DMS153 treated with DMSO at 0.1 percent for 48 hours (cell line): ENCODE results near the gene CSTF2.
A peak's percentile ranks its signal among the peaks of the same experiment; 100 is the strongest.
"Not testable (repeated sequence)": the region's sequence is repeated elsewhere in the genome, so short reads cannot be mapped to it uniquely, and the experiment has no call there.

Experiments used
- DNase-seq: peaks from one replicate; lab custom pipeline; 2025; ENCODE audit not compliant: unreplicated experiment; lab: John Stamatoyannopoulos, UW

CSTF2 gene, protein sequence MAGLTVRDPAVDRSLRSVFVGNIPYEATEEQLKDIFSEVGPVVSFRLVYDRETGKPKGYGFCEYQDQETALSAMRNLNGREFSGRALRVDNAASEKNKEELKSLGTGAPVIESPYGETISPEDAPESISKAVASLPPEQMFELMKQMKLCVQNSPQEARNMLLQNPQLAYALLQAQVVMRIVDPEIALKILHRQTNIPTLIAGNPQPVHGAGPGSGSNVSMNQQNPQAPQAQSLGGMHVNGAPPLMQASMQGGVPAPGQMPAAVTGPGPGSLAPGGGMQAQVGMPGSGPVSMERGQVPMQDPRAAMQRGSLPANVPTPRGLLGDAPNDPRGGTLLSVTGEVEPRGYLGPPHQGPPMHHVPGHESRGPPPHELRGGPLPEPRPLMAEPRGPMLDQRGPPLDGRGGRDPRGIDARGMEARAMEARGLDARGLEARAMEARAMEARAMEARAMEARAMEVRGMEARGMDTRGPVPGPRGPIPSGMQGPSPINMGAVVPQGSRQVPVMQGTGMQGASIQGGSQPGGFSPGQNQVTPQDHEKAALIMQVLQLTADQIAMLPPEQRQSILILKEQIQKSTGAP

DNA sequence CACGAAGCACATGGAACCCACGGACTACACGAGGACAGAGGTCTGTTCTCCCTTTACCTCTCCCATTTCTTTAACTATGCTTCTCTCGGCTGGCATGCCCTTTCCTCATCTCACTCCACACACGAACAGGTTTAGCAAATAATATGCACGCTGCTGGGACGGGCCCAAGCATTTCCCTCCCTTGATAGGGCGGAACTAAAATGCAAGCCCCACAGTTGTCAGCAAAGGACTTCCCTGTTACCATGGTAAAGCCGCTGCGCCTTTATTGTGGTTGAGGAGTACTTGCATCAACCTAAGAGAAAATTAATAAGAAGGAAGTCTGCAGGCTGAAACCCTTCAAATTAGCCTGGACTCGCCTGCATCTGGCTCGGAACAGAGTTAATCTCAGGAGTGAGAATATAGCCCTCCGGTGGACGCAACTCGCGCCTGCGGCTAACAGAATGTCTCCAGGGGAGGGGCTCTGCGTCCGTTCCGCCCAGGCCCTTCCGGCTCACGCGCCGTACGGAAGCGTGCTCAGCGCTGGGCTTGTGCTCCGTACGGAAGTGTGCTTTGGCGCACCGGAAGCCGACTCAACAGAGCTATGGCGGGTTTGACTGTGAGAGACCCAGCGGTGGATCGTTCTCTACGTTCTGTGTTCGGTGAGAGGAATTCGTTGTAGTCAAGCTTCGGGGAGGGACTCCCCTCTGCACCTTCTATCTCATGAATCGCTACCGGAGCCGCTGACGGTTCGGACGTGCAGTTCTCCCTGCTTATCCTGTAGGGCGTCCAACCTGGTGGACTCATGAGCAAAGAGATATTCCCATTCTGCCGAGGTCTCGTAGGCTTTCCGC is at the start of gene CSTF2:
TSS of gene CSTF2 (plus strand) at position 555 of the 830 bp plus-strand sequence. CDS start at position 581, 26 bp downstream.
- peak; percentile 56 for DNase-seq

DNA sequence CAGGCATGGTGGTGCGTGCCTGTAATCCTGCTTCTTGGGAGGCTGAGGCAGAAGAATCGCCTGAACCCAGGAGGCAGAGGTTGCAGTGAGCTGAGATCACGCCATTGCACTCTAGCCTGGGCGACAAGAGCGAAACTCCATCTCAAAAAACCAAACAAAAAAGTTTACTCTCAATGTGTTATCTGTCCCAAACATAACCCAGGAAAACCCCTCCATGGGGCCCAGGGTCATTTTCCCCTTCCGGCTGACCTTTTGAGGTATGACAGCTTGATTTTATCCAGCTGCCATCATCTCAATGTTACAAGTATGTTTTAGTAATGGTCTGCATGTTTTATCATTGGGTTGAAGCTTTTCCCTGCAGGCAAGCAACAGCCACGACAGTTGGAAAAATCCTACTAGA is 23.8 kb upstream of the CSTF2 start:
- DNase-seq, result not testable (repeated sequence)

DNA sequence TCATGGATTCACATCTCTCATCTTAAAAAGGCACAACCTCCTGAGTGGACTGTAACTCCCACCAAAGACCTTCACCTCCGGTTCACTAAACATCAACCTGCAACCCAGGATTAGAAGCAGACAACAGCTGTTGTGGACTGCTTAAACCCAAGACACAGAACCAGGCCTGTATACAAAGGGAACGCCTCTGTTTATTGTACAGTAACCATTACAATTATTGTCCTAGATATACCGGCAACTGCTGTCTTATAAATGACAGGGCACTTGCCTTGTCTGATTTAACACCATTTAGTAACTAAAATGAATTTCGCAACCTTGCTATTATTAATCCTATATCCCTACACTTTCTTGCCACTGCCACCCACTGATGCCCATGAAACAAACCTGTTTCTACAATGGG is 22.8 kb upstream of the CSTF2 start:
- no peak for DNase-seq

DNA sequence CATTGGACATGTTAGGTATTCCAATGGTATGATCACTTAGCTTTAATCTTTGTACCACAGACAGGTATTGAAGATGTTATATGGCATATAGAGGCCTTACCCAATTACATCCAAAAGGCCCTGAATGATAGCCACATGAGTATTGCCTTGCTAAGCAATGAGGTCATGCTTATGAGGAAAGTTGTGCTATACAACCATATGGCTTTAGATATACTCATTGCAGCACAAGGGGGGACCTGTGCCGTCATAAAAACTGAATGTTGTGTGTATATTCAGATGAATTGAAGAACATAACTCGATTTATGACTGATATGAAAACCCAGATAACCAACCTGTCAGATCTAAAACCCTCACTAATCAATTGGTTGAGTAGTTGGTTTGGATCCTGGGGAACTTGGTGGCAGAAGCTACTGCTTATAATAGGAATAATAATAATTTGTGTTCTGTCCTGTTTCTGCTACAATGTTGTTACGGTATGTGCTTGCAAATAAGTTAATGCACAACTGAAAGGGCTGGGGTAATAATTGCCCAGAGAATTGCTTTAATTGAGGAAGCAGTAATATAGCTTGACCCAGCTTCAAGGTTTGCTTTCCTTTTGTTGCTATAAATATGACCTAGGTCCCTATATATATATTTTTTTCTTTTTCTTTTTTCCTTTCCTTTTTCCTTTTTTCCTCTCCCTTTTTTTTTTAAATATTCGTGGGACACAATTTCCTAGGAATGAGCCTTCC is 21.5 kb upstream of the CSTF2 start:
- DNase-seq, result no peak

DNA sequence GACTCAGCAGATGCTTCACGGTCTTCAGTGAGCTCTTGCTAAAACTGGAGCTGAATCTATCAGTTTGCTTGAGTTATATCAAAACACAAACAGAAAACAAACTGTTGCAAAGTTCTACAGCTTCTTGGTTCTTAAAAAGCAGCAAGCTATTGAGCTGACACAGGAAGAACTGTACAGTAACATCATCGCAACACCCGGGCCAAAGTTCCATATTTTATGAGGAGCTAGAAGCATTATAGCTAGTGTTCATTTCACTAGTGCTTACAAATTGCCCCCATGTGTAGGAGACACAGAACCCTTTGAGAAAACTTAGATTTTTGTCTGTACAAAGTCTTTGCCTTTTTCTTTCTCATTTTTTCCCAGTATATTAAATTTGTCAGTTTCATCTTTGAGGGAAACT is 17.3 kb upstream of the CSTF2 start:
- no peak for DNase-seq

DNA sequence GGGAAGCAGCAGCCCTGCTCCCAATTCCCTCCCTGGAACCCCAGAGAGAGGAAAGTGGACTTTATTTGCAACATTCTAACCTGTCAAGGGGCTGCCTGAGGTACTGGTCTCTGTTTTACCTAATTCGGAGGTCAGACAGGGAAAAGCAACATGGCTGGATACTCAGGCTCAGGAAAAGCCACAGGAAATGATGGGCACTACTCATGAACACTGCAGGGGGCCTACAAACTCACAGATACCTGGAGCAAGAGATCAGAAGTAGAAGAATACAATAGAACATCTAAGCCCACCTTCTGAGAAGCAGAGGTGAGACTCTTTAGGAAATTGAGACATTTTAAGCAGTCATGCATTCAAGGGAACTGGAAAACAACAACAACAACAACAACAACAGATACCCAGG is 15.4 kb upstream of the CSTF2 start:
- no peak for DNase-seq

DNA sequence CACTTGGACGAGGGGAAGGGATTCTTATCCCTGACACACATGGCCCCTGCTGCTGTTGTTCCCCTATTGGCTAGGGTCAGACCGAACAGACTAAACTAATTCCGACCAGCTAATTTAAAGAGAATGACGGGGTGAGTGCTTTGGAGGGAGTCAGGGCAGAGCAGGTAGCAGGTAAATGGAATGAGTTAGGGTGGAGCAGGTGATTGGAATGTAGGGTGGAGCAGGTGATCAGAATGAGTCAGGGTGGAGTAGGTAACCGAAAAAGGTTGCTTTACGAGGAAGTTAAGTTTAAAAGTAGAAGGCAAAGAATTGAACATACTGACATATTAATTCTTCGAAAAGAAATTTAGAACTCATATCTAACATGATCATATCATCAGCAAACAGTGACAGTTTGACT is 11.9 kb upstream of the CSTF2 start:
- not testable (repeated sequence) for DNase-seq

DNA sequence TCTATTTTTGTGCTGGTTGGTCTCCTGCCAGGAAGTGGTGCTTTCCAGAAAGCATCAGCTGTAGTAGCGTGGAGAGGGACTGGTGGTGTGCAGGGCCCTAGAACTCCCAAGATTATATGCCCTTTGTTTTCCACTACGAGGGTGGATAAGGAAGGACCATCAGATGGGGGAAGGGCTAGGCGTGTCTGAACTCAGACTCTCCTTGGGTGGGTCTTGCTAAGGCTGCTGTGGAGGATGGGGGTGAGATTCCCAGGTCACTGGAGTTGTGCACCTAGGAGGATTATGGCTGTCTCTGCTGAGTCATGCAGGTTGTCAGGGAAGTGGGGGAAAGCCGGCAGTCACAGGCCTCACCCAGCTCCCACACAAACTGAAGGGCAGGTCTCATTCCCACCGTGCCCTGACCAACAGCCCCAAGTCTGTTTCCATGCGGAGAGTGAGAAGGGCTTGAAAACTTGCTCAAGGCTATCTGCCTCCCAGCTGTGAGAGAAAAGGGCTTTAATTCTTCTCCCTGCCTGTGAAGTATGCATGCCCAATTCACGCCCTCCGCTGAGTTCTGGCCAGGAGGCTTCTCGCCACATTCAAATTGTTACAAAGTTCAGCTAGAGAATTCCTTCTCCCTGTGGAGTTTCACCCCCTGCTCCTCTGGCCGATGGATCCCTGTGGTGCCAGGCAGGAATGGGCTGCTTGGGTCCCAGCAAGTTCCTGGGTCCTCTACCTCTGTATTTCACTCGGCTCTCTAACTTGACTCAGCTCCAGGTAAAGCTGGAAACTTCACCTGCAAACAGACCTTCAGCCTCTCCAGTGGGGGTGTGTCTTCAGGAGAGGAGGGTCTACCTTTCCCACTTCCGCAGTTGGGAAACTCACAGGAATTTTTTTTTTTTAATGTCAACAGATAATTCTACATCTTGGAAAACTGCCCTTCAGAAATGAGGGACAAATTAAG is 7.7 kb upstream of the CSTF2 start:
- DNase-seq, result no peak

DNA sequence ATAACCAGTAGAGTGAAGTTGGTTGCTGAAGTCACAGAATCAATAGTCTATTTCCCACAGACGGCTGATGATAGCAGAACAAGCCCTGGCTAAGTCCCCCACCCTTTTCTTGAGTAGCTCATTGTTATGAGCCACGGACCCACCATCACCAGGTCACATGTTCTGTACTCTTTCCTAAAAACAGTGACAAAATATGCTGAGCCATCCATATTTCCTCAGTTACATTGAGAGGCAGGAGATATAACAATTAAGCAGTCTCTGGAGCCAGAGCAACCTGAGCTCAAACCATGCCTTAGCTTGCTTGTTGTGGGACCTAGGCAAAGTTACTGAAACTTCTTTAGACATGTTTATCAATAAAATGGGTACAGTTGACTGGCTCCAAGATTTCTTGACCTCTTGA is 2.9 kb upstream of the CSTF2 start:
- no peak for DNase-seq

DNA sequence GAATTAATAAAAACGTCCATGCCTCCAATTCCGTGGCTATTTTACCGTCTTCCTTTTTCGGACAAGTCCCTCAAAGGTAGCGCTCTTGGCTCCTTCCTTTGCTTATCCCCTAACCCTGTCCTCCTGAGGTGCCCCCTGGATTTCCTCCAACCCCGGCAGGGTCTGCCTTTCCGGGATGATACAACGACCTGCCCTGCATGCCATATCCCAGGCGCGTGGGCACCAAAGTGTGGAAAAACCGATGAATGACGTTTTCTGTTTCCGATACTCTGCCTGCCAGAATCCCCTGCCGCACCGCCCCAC is 706 bp upstream of the CSTF2 start:
- no peak for DNase-seq

DNA sequence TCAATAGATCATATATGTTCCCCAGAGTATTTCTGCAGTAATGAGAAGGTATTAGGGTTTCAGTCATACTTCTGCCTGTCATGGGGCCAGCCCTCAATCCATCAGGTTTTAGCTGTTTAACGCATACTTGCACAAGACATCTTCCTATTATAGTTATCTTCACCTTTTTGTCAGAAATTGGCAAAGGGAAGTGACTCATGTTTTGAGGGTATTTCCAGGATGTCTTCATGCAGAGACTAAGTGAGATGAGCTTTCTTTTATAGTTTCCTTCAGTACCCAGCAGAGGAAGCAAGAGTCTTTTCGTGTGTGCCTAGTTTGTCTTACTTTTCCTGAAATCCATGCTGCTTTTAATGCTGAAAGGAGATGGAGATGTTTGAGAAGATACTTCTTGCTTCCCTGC is 9.5 kb downstream of the CSTF2 start:
- no peak for DNase-seq

DNA sequence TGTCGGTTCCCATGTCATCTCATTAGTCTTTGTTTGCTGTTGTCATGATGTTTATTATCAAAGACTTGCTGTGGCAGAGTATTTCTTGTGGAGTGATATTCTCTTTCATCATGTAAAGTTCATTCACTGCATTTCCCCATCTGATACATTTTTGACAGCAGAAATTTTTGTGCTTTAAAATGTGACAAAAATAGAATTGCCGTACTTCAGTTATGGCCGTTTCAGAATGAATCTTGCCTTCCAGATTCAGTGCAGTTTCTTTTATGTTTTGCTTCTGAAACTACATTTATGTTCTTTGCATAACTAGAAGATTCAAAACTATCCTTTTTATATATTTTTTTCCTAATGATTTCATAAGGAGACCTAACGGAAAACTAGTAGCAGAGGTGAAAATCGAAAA is 10.0 kb downstream of the CSTF2 start:
- DNase-seq, result no peak

DNA sequence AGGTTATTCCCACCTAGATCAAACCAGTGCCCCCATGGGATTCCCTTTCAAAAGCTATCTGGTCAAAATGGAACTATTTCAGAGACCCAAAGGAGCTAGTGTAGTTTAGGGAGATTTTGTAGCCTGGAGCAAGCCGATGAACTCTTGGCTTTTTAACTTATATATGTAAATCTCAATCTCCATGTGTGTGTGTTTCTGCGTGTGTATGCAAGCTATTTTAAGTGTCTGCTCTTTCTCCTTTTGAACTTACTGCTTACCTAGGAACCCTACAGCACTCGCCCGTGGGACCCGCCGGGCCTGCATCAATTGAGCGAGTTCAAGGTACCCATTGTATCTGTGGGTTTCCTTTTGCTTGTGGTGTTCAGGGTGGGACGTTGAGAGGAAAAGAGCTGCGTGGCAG is 10.4 kb downstream of the CSTF2 start:
- DNase-seq, result no peak

DNA sequence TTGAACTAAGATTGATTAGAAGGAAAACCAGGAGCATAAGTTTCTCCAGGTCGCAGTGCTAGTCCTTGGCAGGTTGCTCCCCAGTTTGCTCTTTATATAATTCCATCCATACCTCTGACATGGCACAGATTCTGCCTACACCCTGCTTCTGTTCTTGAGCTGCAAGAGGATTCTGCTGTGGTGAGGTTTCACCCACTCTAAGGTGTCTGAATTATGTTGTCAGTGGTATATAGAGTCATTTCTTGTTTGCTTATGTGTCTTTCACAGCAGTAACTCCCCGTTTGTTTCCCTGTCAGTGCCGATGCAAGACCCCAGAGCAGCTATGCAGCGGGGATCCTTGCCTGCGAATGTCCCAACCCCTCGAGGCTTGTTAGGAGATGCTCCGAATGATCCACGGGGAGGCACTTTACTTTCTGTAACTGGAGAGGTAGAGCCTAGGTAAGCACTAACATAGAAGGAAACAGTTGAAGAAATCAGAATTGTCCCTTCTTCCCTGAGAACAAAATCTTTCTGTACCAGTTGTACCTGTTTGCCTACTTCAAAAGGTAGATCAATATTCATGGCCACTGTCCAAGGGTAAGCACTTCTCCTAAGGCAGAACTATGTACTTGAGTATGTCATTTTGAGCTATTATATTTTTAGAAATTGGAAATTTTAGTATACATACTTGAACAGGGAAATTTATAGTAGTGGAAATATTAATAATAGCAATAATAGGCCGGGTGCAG is 11.2 kb downstream of the CSTF2 start:
- no peak for DNase-seq

DNA sequence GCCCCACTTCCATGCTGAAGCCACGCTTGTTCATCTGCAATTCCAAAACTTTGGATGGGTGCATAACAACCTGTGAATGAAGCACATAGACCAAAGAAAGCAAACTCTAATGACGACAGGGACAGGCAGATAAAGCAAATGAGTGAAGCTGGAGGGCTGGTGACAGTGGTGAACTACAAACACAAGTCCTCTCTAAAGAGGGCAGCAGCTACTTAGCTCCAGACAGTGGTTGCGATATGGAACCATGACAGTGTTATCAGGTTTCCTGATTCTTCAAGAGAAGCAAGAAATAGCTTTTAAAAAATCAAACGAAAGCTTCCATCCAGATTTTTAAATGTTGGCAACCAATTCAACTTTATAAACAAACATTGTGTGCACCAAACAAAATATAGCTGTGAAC is 30.1 kb downstream of the CSTF2 start:
- DNase-seq, result no peak

DNA sequence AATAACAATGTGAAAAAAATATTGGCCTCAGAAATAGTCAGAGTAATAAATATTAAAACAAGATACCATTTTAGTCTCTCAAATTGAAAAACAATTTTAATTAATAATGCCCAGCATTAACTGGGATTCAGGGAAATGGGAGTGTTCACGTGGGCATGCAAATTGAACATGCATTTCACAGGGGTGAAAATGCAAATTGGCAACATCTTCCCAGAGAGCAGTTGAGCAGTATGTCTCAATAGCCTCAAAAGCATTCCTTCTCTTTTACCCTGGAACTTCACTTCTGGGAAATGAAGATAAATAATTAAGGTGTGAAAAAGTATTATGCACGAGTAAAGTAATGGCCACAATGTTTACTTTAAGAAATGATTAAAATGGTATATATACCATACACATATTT is 32.6 kb downstream of the CSTF2 start:
- DNase-seq, result no peak

DNA sequence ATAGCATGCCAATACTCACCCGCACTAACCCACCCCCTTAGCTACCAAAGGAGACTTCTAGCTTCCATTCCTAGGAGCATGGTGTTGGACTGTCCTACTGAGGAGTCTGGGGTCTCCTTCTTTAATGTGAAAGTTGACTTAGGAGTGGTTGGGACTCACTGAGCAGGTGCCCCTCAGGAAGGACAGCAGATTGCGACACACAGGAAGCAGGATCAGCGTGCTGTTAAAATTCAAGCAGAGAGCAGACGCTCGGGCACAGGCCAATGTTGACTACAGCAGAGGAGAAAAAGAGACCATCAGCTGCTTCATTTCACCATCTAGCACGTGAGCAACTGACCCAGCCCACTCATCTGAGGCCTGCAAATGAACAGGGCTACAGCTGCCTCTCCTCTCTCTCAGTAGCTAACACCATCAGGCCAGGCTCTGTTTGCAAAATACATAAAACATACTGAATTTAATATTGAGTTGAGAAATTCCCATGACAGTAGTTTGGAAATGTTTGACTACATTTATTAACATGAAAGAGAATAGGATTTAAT is 43.2 kb downstream of the CSTF2 start:
- DNase-seq, result no peak

DNA sequence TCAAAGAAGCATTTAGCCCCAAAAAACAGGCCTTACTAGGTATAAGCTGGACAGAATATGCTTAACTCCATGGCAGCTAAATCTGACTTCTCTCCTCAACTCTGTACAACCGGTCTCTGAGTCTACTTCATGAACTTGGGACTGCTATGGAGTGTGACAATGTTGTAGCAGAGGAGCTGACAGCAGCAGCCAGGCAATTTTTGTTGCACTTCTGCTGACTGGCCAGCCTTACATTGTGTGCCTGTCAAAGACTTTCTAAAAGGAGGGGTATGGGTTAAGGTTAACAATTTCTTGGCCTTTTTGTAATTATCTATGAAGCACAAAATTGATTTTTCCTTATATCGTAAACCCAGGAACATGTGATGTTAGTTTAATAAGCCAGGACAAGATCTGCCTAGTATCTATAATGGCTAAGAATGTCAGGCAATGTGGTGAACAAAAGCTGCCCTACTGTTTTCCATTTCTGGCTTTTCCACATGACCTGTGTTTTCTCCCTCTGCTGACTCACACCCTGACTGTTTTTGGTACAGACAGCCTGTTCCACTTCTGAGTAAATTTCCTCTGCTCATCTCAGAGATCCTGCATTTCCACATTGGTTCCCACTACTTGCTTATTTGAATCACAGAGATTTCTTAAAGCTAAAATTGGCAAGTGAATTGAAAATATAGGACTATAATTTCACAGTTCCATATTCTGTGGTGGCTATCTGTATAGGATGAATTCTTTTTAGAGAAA is 44.6 kb downstream of the CSTF2 start:
- no peak for DNase-seq

DNA sequence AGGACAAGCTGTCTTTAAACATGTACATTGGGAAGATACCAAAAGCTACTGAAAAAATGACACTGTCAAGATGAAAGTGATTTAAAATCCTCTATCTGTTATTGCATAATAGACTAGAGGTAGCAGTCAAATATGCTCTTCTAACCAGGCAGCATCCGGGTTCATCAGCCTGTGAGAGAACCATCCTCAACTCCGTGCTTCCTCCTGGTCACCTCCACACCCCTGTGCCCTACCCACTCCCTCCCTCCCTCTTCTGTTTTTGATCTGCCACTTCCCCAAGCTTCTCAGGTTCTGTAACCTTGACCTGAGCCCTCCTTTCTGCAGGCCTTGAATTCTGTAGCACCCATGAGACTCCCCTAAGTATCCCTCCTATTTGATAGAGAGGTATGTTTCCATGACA is 48.1 kb downstream of the CSTF2 start:
- DNase-seq, result no peak
